HEK293 (cell line): Measurements from ENCODE around the gene RFC1.
"Not testable (repeated sequence)": the region's sequence is repeated elsewhere in the genome, so short reads cannot be mapped to it uniquely, and the experiment has no call there.

Source experiments
- CTCF ChIA-PET: fragments of 350-600 bp; formaldehyde crosslinking; extraction: SDS; loops from one replicate; lab custom pipeline; 2021; ENCODE audit warnings: antibody characterized with exemption; lab: Yijun Ruan, JAX
- POLR2A ChIA-PET: fragments of 300-600 bp; formaldehyde crosslinking; extraction: SDS; loops from one replicate; lab custom pipeline; 2020; ENCODE audit warnings: antibody characterized with exemption, inconsistent platforms; lab: Yijun Ruan, JAX
- H3K27ac ChIP-seq: fragments of 200-500 bp; sonication (Bioruptor generic); 2 replicates; pipeline ENCODE4 v1.5.1; 2014; ENCODE audit warnings: low read depth, low read length, control low read depth, inconsistent platforms; ENCODE audit errors: extremely low read depth
- H3K36me3 ChIP-seq, 2 experiments: fragments of 200-500 bp in 1 of 2; sonication (Bioruptor generic) in 1 of 2; 1 replicate in 1 of 2; 2 replicates in 1 of 2; pipeline ENCODE4 v1.5.1; 2014 to 2017; ENCODE audit warnings: inconsistent platforms in 2 of 2, low read length in 2 of 2; ENCODE audit not compliant: control insufficient read depth in 2 of 2, insufficient read depth in 1 of 2
- H3K4me1 ChIP-seq: fragments of 200-500 bp; sonication (Bioruptor generic); 2 replicates; pipeline ENCODE4 v1.5.1; 2014; ENCODE audit warnings: mild to moderate bottlenecking, low read length, inconsistent platforms; ENCODE audit not compliant: control insufficient read depth, insufficient read depth
- H3K4me3 ChIP-seq: 2 replicates; pipeline ENCODE4 v1.5.1; 2011; ENCODE audit warnings: low read depth, mild to moderate bottlenecking, control low read depth, low read length, moderate library complexity
- H3K9me3 ChIP-seq: fragments of 200-500 bp; sonication (Bioruptor generic); 2 replicates; pipeline ENCODE4 v1.5.1; 2014; ENCODE audit warnings: low read depth, low read length, inconsistent platforms; ENCODE audit not compliant: control insufficient read depth, insufficient read depth
- CTCF ChIP-seq: fragments of 450-650 bp; formaldehyde crosslinking; IDR thresholded peaks from 2 replicates; pipeline ENCODE4 v1.5.1; 2016; ENCODE audit warnings: missing biosample characterization, missing genetic modification characterization
- GLI2 ChIP-seq: fragments of 450-650 bp; formaldehyde crosslinking; IDR thresholded peaks from 2 replicates; pipeline ENCODE4; 2017; ENCODE audit warnings: missing biosample characterization, missing genetic modification characterization, low read depth, borderline replicate concordance
- REST ChIP-seq: fragments of 450-650 bp; formaldehyde crosslinking; IDR thresholded peaks from 2 replicates; pipeline ENCODE4 v1.5.1; 2016; ENCODE audit warnings: missing biosample characterization, missing genetic modification characterization
- SETDB1 ChIP-seq: IDR thresholded peaks from one replicate; pipeline ENCODE4 v1.6.1; 2017; ENCODE audit warnings: mild to moderate bottlenecking, low read length, moderate library complexity, mixed read lengths; ENCODE audit not compliant: insufficient read length
- ZBTB11 ChIP-seq: fragments of 450-650 bp; formaldehyde crosslinking; conservative IDR thresholded peaks from 2 replicates; pipeline ENCODE4 v1.5.1; 2016; ENCODE audit warnings: low read depth, missing biosample characterization, missing genetic modification characterization
- ZBTB26 ChIP-seq: fragments of 450-650 bp; formaldehyde crosslinking; optimal IDR thresholded peaks from 2 replicates; pipeline ENCODE3; 2016; ENCODE audit warnings: missing biosample characterization, mild to moderate bottlenecking, missing genetic modification characterization
- ZNF133 ChIP-seq: fragments of 450-650 bp; formaldehyde crosslinking; IDR thresholded peaks from 2 replicates; pipeline ENCODE4 v1.5.1; 2016; ENCODE audit warnings: missing biosample characterization, missing genetic modification characterization
- ZNF175 ChIP-seq: fragments of 450-650 bp; formaldehyde crosslinking; IDR thresholded peaks from 2 replicates; pipeline ENCODE4 v1.5.1; 2016; ENCODE audit warnings: missing biosample characterization, missing genetic modification characterization
- ZNF266 ChIP-seq: fragments of 450-650 bp; formaldehyde crosslinking; IDR thresholded peaks from 2 replicates; pipeline ENCODE4 v1.5.1; 2016; ENCODE audit warnings: missing biosample characterization, missing genetic modification characterization, low read depth
- ZNF654 ChIP-seq: fragments of 450-650 bp; formaldehyde crosslinking; IDR thresholded peaks from 2 replicates; pipeline ENCODE4 v1.5.1; 2016; ENCODE audit warnings: low read depth, missing biosample characterization, missing genetic modification characterization
- ZSCAN30 ChIP-seq: fragments of 450-650 bp; IDR thresholded peaks from 2 replicates; pipeline ENCODE4 v1.5.1; 2018; ENCODE audit warnings: missing biosample characterization, mild to moderate bottlenecking, missing genetic modification characterization, moderate library complexity

Gene RFC1

GRCh38 chr4:39362827-39363226 is 3.3 kb downstream of the RFC1 start:
- Histone ChIP-seq H3K4me3 (no peak overlapping the region), H3K9me3 (no peaks in the 10 kb centered on the region)
- CTCF ChIA-PET: no interaction called here
- TF ChIP-seq GLI2 (tag by site-specific recombination) (no peak), CTCF (tag by site-specific recombination) (no peak), ZBTB26 (tag by site-specific recombination) (no peak), ZNF654 (tag by site-specific recombination) (no peak)
- TF ChIP-seq, all 188 proteins: peak for 0
- no peaks in the 10 kb centered on the region for H3K4me1 ChIP-seq
- no peak overlapping the region for H3K27ac ChIP-seq
- no peaks in the 10 kb centered on the region; a peak in 1 of 3 replicates for H3K36me3 ChIP-seq
- POLR2A ChIA-PET: interaction anchor here (2.0 kb wide), 1 partner anchor 96 kb away, joined by 8 read pairs; the partner anchor contains the start of genes LIAS and RPL9

- H3K4me1 ChIP-seq, POLR2A ChIA-PET, H3K27ac ChIP-seq, H3K4me3 ChIP-seq, CTCF ChIA-PET, H3K9me3 ChIP-seq, H3K36me3 ChIP-seq: not testable (repeated sequence)
Measured at GRCh38 chr4:39360611-39361010, 5.6 kb downstream of the RFC1 start.

GRCh38 chr4:39357002-39357401 is 9.2 kb downstream of the RFC1 start:
- H3K27ac ChIP-seq: no peak overlapping the region
- CTCF ChIA-PET: interaction anchor here (0.6 kb wide), 1 partner anchor 10 kb away, joined by 3 read pairs; no protein-coding TSS in a partner anchor
- H3K4me3 ChIP-seq: no peak overlapping the region
- H3K4me1 ChIP-seq: no peaks in the 10 kb centered on the region
- no peaks in the 10 kb centered on the region for H3K9me3 ChIP-seq
- no peaks in the 10 kb centered on the region; a peak in 1 of 3 replicates for H3K36me3 ChIP-seq
- TF ChIP-seq ZNF175 (no peak), SETDB1 (no peak), ZNF133 (tag by site-specific recombination) (no peak)
- TF ChIP-seq, all 188 proteins: peak for 0
- POLR2A ChIA-PET: no interaction called here

GRCh38 chr4:39354254-39354552 is 12.0 kb downstream of the RFC1 start:
- peaks cover 7 to 20% of the 10 kb centered on the region in 2 experiments for H3K36me3 ChIP-seq
- peak; percentile 66; the same call in 1 of the 2 replicates for TF ChIP-seq ZSCAN30 (tag by site-specific recombination)
- no peak for TF ChIP-seq ZNF266 (tag by site-specific recombination)
- 0 out of 2 replicates have a peak, but pooled peaks have one; percentile 11 for TF ChIP-seq REST (tag by site-specific recombination)
- TF ChIP-seq ZBTB11 (tag by site-specific recombination): no peak
- TF ChIP-seq, all 188 proteins: peak for 2
- H3K9me3 ChIP-seq: no peaks in the 10 kb centered on the region
- H3K27ac ChIP-seq: no peak overlapping the region
- CTCF ChIA-PET: no interaction called here
- POLR2A ChIA-PET: no interaction called here
- no peak overlapping the region for H3K4me3 ChIP-seq
- H3K4me1 ChIP-seq: no peaks in the 10 kb centered on the region
